Duodenal mucosa (tissue), 2 donors: ENCODE data around the gene TMC4.

Experiments
- H3K27ac ChIP-seq: one replicate; pipeline ENCODE4 v1.7.0; 2013; ENCODE audit warnings: low read depth, low read length
- H3K27me3 ChIP-seq, 2 donors: one replicate each; pipeline ENCODE4 v1.7.0; 2013; ENCODE audit warnings: low read length in 2 of 2, control low read depth in 1 of 2; ENCODE audit not compliant: insufficient read depth in 2 of 2, control insufficient read depth in 1 of 2
- H3K36me3 ChIP-seq, 2 donors: one replicate each; pipeline ENCODE4 v1.7.0; 2013; ENCODE audit warnings: low read length in 2 of 2, control low read depth in 1 of 2; ENCODE audit not compliant: insufficient read depth in 2 of 2, control insufficient read depth in 1 of 2
- H3K4me1 ChIP-seq, 2 donors: one replicate each; pipeline ENCODE4 v1.7.0; 2013; ENCODE audit warnings: low read length in 2 of 2, control low read depth in 1 of 2; ENCODE audit not compliant: insufficient read depth in 2 of 2, control insufficient read depth in 1 of 2
- H3K4me3 ChIP-seq, 2 donors: one replicate each; pipeline ENCODE4 v1.7.0; 2013; ENCODE audit warnings: low read length in 2 of 2, low read depth in 1 of 2
- H3K9ac ChIP-seq, 2 donors: one replicate each; pipeline ENCODE4 v1.7.0; 2013; ENCODE audit warnings: low read length in 2 of 2, low read depth in 1 of 2
- H3K9me3 ChIP-seq, 2 donors: one replicate each; pipeline ENCODE4 v1.7.0; 2013; ENCODE audit warnings: low read length in 2 of 2, control low read depth in 1 of 2; ENCODE audit not compliant: control insufficient read depth in 1 of 2

Gene TMC4

GRCh38 chr19:54145541-54146158 lies 27.3 kb downstream of the TMC4 start:
- Histone ChIP-seq H3K27ac (no peak overlapping the region), H3K9me3 (no peaks in the 10 kb centered on the region), H3K4me1 (peaks cover 10 to 11% of the 10 kb centered on the region in 2 donors), H3K9ac (no peak overlapping the region), H3K36me3 (peaks cover 67 to 86% of the 10 kb centered on the region in 2 donors), H3K4me3 (no peak overlapping the region), H3K27me3 (no peaks in the 10 kb centered on the region)

- H3K4me1 ChIP-seq, result peaks cover 28 to 33% of the 10 kb centered on the region in 2 donors
- peaks cover 44 to 59% of the 10 kb centered on the region in 2 donors for H3K36me3 ChIP-seq
- H3K9ac ChIP-seq, result no peak overlapping the region
- no peak overlapping the region for H3K4me3 ChIP-seq
- H3K27me3 ChIP-seq, result no peaks in the 10 kb centered on the region
- H3K9me3 ChIP-seq, result no peaks in the 10 kb centered on the region
- H3K27ac ChIP-seq, result no peak overlapping the region
These were observed 30.7 kb downstream of the TMC4 start for GRCh38 chr19:54142166-54142780.

- Histone ChIP-seq H3K9ac (no peak overlapping the region), H3K36me3 (peaks cover 35 to 50% of the 10 kb centered on the region in 2 donors)
These were observed 31.6 kb downstream of the TMC4 start for GRCh38 chr19:54141356-54141755.

GRCh38 chr19:54138489-54139256 lies 34.3 kb downstream of the TMC4 start:
- H3K27me3 ChIP-seq, result no peaks in the 10 kb centered on the region
- H3K9ac ChIP-seq, result peak overlapping the region; percentile 57 to 72
- H3K9me3 ChIP-seq, result no peaks in the 10 kb centered on the region
- H3K4me1 ChIP-seq, result peaks cover 38 to 45% of the 10 kb centered on the region in 2 donors
- peaks cover 11 to 23% of the 10 kb centered on the region in 2 donors for H3K36me3 ChIP-seq
- peak overlapping the region; percentile 63 to 72 for H3K4me3 ChIP-seq
- no peak overlapping the region for H3K27ac ChIP-seq

More at GRCh38 chr19:54141356-54141755, 31.6 kb downstream of the TMC4 start:
- Histone ChIP-seq H3K4me1 (peaks cover 31 to 37% of the 10 kb centered on the region in 2 donors), H3K27me3 (no peaks in the 10 kb centered on the region), H3K27ac (no peak overlapping the region), H3K9me3 (no peaks in the 10 kb centered on the region), H3K4me3 (no peak overlapping the region)

- H3K4me3 ChIP-seq, result peak within 1 kb of the TSS; percentile 83 to 90
- H3K9me3 ChIP-seq, result no peaks in the 10 kb centered on the region
- peaks cover 38 to 45% of the 10 kb centered on the region in 2 donors for H3K4me1 ChIP-seq
- H3K9ac ChIP-seq, result peak within 1 kb of the TSS; percentile 71 to 72
- H3K27ac ChIP-seq, result peak within 1 kb of the TSS; percentile 71
- peaks cover 5 to 16% of the 10 kb centered on the region in 2 donors for H3K36me3 ChIP-seq
- H3K27me3 ChIP-seq, result no peaks in the 10 kb centered on the region
These were observed 35.1 kb downstream of the TMC4 start, which contains the start of gene CNOT3 for GRCh38 chr19:54137699-54138488. CNOT3 (plus strand) TSS chr19:54137762; CDS start chr19:54142979, 5,217 bp downstream.

GRCh38 chr19:54136864-54137698 lies 35.9 kb downstream of the TMC4 start:
- H3K9ac ChIP-seq, result peak overlapping the region; percentile 71 to 72
- H3K9me3 ChIP-seq, result no peaks in the 10 kb centered on the region
- H3K4me1 ChIP-seq, result peaks cover 38 to 45% of the 10 kb centered on the region in 2 donors
- no peaks in the 10 kb centered on the region for H3K27me3 ChIP-seq
- H3K27ac ChIP-seq, result no peak overlapping the region
- H3K36me3 ChIP-seq, result peaks cover 0 to 10% of the 10 kb centered on the region in 2 donors
- H3K4me3 ChIP-seq, result peak overlapping the region; percentile 83 to 90

- Histone ChIP-seq H3K27me3 (no peaks in the 10 kb centered on the region), H3K4me3 (peak overlapping the region; percentile 83 to 90), H3K36me3 (peaks cover 4 to 9% of the 10 kb centered on the region in 2 donors), H3K9ac (peak overlapping the region; percentile 50 to 71), H3K9me3 (no peaks in the 10 kb centered on the region), H3K4me1 (peaks cover 34 to 40% of the 10 kb centered on the region in 2 donors), H3K27ac (no peak overlapping the region)
These were observed 36.7 kb downstream of the TMC4 start for GRCh38 chr19:54136086-54136863.

- no peaks in the 10 kb centered on the region for H3K9me3 ChIP-seq
- H3K4me3 ChIP-seq, result no peak overlapping the region
- peaks cover 15 to 19% of the 10 kb centered on the region in 2 donors for H3K4me1 ChIP-seq
- H3K27me3 ChIP-seq, result no peaks in the 10 kb centered on the region
- peaks cover 14 to 16% of the 10 kb centered on the region in 2 donors for H3K36me3 ChIP-seq
- no peak overlapping the region for H3K9ac ChIP-seq
- no peak overlapping the region for H3K27ac ChIP-seq
These were observed 38.9 kb downstream of the TMC4 start for GRCh38 chr19:54133957-54134590.
